AG04450 (cell line): ENCODE data around the gene DESI1. TPM values are rescaled to one million over a fixed set of nuclear protein-coding genes. Genes with fewer than 3 reads are reported as not detected.

ENCODE experiments used
- CTCF ChIA-PET: fragments of 300-600, 350-600 bp; formaldehyde crosslinking; extraction: SDS; loops from one replicate; lab custom pipeline; 2022; ENCODE audit warnings: antibody characterized with exemption, inconsistent platforms; lab: Charles Lee
- POLR2A ChIA-PET: fragments of 350-600 bp; formaldehyde crosslinking; extraction: SDS; loops from one replicate; lab custom pipeline; 2021; ENCODE audit warnings: antibody characterized with exemption, inconsistent platforms; lab: Yijun Ruan, JAX
- DNase-seq: peaks from one replicate; pipeline ENCODE4 v3.0.0-alpha.2; 2011; ENCODE audit warnings: low read depth, low spot score
- H3K27ac ChIP-seq: one replicate; pipeline ENCODE4 v1.5.1; 2012; ENCODE audit warnings: low read depth, low read length, control low read depth
- H3K27me3 ChIP-seq: one replicate; pipeline ENCODE4 v1.6.0; 2012; ENCODE audit warnings: low read length; ENCODE audit not compliant: control insufficient read depth, insufficient read depth
- H3K4me3 ChIP-seq: 2 replicates; pipeline ENCODE4 v1.5.1; 2011; ENCODE audit warnings: mild to moderate bottlenecking, low read depth, low read length, control low read depth
- H3K9me3 ChIP-seq: 2 replicates; pipeline ENCODE4 v1.5.1; 2012; ENCODE audit warnings: low read length; ENCODE audit not compliant: control insufficient read depth, insufficient read depth
- CTCF ChIP-seq: IDR thresholded peaks from 2 replicates; pipeline ENCODE4 v1.5.1; 2011; ENCODE audit warnings: low read depth, low read length, control low read depth, inconsistent platforms
- polyA plus RNA-seq: library from polyadenylated mRNA; depleted of rRNA; stranded (reverse); fragments of >200 nt; gene quantifications from 2 replicates; pipeline ENCODE4 v1.2.3, GENCODE V29; 2011

The DESI1 gene
- polyA plus RNA-seq, 1 experiment: 22.3 TPM

GRCh38 chr22:41570221-41570620 is 50.6 kb downstream of the DESI1 start:
- CTCF ChIA-PET: interaction anchor here (0.6 to 1.0 kb wide), 3 partner anchors 26 to 839 kb away, joined by 3 to 7 read pairs (median 4); partner anchors contain the start of gene POLR3H
- no peak overlapping the region for H3K4me3 ChIP-seq
- POLR2A ChIA-PET: interaction anchor here (0.6 to 1.1 kb wide), 2 partner anchors 10 to 20 kb away, joined by 5 to 7 read pairs; partner anchors contain the start of genes CSDC2 and PMM1

GRCh38 chr22:41568811-41569210 is 52.0 kb downstream of the DESI1 start:
- POLR2A ChIA-PET: interaction anchor here (1.0 to 1.2 kb wide), 2 partner anchors 21 to 52 kb away, joined by 4 to 6 read pairs; partner anchors contain the start of genes DESI1, PMM1 and XRCC6
- Histone ChIP-seq H3K9me3 (no peaks in the 10 kb centered on the region; the same call in 1 of the 2 replicates), H3K4me3 (no peak overlapping the region), H3K27me3 (no peaks in the 10 kb centered on the region), H3K27ac (no peak overlapping the region)
- TF ChIP-seq CTCF: no peak
- no peak for DNase-seq
- CTCF ChIA-PET: interaction anchor here (1.4 kb wide), 1 partner anchor 28 kb away, joined by 5 read pairs; no protein-coding TSS in a partner anchor

More at GRCh38 chr22:41570221-41570620, 50.6 kb downstream of the DESI1 start:
- DNase-seq: no peak
- no peak for TF ChIP-seq CTCF
- H3K27me3 ChIP-seq: no peaks in the 10 kb centered on the region
- H3K27ac ChIP-seq: no peak overlapping the region
- H3K9me3 ChIP-seq: no peaks in the 10 kb centered on the region; the same call in 1 of the 2 replicates

- no peaks in the 10 kb centered on the region for H3K27me3 ChIP-seq
- H3K27ac ChIP-seq: no peak overlapping the region
- no peaks in the 10 kb centered on the region; the same call in 1 of the 2 replicates for H3K9me3 ChIP-seq
- ChIA-PET CTCF (interaction anchor here (1.0 kb wide), 1 partner anchor 9 kb away, joined by 3 read pairs; no protein-coding TSS in a partner anchor), POLR2A (interaction anchor here (1.1 kb wide), 2 partner anchors 10 to 24 kb away, joined by 3 to 6 read pairs; partner anchors contain the start of gene POLR3H)
- no peak overlapping the region for H3K4me3 ChIP-seq
- no peak for DNase-seq
- TF ChIP-seq CTCF: no peak
Measured at GRCh38 chr22:41567512-41567768, 53.4 kb downstream of the DESI1 start.

GRCh38 chr22:41565403-41566054 is 55.3 kb downstream of the DESI1 start:
- ChIA-PET POLR2A (interaction anchor here (0.8 to 2.7 kb wide), 4 partner anchors 8 to 183 kb away, joined by 4 to 15 read pairs (median 9); partner anchors contain the start of genes PMM1 and TEF), CTCF (interaction anchor here (0.7 to 1.9 kb wide), 2 partner anchors 22 to 48 kb away, joined by 3 to 4 read pairs; partner anchors contain the start of gene POLR3H)

More at GRCh38 chr22:41565403-41566054, 55.3 kb downstream of the DESI1 start:
- H3K27me3 ChIP-seq: no peaks in the 10 kb centered on the region
- no peak for TF ChIP-seq CTCF
- DNase-seq: peak; percentile 56
- no peak overlapping the region for H3K4me3 ChIP-seq
- peak overlapping the region; percentile 94 for H3K27ac ChIP-seq
- H3K9me3 ChIP-seq: no peaks in the 10 kb centered on the region
